ENCODE results near the gene TMCO6.
"Not testable (repeated sequence)": the region's sequence is repeated elsewhere in the genome, so short reads cannot be mapped to it uniquely, and the experiment has no call there.

TMCO6 gene

DNA sequence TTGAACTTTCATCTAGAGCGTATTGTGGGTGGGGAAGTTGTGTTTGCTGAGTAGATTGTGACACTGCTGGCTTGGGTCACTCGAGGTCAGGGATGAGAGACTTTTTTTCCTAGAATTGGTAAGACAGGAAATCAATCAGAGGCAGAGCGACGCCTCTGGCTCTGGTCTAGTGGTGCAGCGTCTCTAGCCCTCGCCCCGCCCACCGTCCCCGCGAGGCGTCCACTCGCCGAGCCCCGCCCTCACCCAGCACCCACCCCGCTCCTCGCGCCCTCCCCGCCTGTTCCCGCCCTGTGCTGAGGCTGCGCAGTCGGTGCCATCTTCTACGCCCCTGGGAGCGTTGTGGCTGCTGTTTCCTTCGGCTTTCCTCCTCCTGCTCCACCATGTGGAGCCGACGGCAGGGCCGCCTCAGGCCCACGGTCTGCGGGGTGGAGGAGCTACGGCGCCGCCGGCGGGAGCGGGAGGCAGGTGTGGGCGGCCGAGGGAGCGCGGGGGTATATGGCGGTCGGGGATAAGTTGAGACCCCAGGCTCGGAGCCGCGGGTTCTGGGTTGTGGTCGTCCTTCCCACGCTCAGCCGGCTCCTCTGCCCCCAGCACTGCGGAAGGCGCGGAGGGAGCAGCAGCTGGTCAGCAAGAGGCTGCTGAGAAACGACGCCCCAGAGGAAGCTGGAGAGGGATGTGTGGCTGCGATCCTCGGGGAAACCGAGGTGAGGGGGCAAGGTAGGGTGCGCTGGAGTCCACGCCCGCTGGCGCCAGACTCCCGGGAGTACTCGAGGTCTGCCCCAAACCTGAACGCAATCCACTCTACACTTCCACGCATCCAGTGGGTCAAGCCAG is at the start of gene TMCO6:
Gene TMCO6 (plus strand): TSS at position 304 of the 834 bp plus-strand sequence. CDS start 77 bp downstream, at position 381.
- DNase-seq (ENCODE audit: low read depth, low spot score), result peak; percentile 68
- H3K27ac ChIP-seq, result peak within 1 kb of the TSS; percentile 62

GRCh38 chr5:140590861-140591260 is 48.4 kb upstream of the TMCO6 start:
- peak overlapping the region; percentile 5 for H3K27ac ChIP-seq
- DNase-seq (ENCODE audit: low read depth, low spot score), result no peak

- peak overlapping the region; percentile 35 for H3K27ac ChIP-seq
- no peak for DNase-seq (ENCODE audit: low read depth, low spot score)
Observed at GRCh38 chr5:140591747-140592372, 47.4 kb upstream of the TMCO6 start.

DNA sequence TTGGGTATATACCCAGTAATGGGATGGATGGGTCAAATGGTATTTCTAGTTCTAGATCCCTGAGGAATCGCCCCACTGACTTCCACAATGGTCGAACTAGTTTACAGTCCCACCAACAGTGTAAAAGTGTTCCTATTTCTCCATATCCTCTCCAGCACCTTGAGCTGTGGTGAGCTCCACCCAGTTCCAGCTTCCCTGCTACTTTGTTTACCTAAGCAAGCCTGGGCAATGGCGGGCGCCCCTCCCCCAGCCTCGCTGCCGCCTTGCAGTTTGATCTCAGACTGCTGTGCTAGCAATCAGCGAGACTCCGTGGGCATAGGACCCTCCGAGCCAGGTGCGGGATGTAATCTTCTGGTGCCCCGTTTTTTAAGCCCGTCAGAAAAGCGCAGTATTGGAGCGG is 46.2 kb upstream of the TMCO6 start:
- H3K27ac ChIP-seq, result peak overlapping the region; percentile 36
- DNase-seq (ENCODE audit: low read depth, low spot score), result not testable (repeated sequence)

GRCh38 chr5:140594169-140594568 is 45.1 kb upstream of the TMCO6 start:
- no peak for DNase-seq (ENCODE audit: low read depth, low spot score)

GRCh38 chr5:140595538-140596300 is 43.5 kb upstream of the TMCO6 start:
- no peak for DNase-seq (ENCODE audit: low read depth, low spot score)
- H3K27ac ChIP-seq, result peak overlapping the region; percentile 13

More at GRCh38 chr5:140594169-140594568, 45.1 kb upstream of the TMCO6 start:
- no peak overlapping the region for H3K27ac ChIP-seq

DNA sequence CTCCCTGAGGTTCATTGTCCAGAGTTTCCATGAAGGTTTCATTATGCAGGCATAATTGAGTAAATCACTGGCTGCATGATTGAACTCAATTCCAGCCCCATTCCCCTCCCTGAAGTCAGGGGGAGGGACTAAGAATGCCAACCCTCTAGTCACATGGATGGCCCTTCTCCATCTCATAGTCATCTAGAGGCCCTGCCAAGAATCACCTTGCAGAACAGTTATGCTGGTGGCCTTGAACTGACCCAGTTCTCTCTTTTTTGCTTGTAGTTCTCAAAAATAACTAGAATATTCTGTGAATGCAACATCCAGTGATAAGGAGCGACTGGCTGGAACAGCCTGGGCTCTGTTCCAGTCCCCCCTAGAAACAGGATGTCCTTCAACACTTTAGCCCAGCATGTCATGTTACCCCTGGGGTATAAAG is 42.9 kb upstream of the TMCO6 start:
- H3K27ac ChIP-seq, result no peak overlapping the region
- no peak for DNase-seq (ENCODE audit: low read depth, low spot score)

- no peak overlapping the region for H3K27ac ChIP-seq
- DNase-seq (ENCODE audit: low read depth, low spot score), result no peak
Observed at GRCh38 chr5:140598836-140599235, 40.4 kb upstream of the TMCO6 start.

DNA sequence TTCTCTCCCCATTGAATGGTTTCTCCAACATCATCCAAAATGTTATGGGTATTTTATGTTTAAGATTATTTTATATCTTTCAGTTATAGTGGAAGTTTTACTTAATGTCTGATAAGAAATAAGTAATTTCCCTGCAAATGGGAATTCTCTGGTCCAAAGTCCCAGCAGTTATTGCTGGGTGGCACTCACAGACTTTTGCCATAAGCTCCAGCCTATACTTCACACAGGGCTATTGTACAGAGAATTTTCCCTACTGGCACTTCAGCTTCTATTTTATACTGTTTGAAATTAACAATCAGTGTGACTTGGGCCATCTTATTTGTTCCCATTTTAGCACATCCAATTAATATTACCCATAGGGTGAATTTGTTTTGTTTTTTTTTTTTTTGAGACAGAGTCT is 39.2 kb upstream of the TMCO6 start:
- H3K27ac ChIP-seq, result no peak overlapping the region
- DNase-seq (ENCODE audit: low read depth, low spot score), result no peak

- DNase-seq (ENCODE audit: low read depth, low spot score), result no peak
Observed at GRCh38 chr5:140602147-140602546, 37.1 kb upstream of the TMCO6 start.

GRCh38 chr5:140603446-140603698 is 35.9 kb upstream of the TMCO6 start:
- H3K27ac ChIP-seq, result peak overlapping the region; percentile 65
- not testable (repeated sequence) for DNase-seq (ENCODE audit: low read depth, low spot score)

More at GRCh38 chr5:140602147-140602546, 37.1 kb upstream of the TMCO6 start:
- H3K27ac ChIP-seq, result peak overlapping the region; percentile 65

DNA sequence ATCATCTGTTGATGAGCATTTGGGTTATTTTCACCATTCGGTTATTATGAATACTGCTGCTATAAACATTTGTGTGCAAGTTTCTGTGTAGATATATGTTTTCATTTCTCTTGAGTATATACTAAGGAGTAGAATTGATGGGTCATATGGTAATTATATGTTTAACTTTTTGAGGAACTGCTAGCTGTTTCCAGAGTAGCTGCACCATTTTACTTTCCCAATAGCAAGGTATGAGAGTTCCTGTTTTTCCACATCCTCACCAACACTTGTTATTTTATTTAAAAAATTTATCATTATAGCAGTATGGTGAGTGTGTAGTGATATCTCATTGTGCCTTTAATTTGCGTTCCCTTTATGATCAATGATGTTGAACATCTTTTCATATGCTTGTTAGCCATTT is 35.5 kb upstream of the TMCO6 start:
- peak overlapping the region; percentile 65 for H3K27ac ChIP-seq
- no peak for DNase-seq (ENCODE audit: low read depth, low spot score)

GRCh38 chr5:140605879-140606278 is 33.4 kb upstream of the TMCO6 start:
- no peak for DNase-seq (ENCODE audit: low read depth, low spot score)
- H3K27ac ChIP-seq, result no peak overlapping the region

- DNase-seq (ENCODE audit: low read depth, low spot score), result no peak
- H3K27ac ChIP-seq, result peak overlapping the region; percentile 68
Observed at GRCh38 chr5:140607031-140607430, 32.2 kb upstream of the TMCO6 start.

DNA sequence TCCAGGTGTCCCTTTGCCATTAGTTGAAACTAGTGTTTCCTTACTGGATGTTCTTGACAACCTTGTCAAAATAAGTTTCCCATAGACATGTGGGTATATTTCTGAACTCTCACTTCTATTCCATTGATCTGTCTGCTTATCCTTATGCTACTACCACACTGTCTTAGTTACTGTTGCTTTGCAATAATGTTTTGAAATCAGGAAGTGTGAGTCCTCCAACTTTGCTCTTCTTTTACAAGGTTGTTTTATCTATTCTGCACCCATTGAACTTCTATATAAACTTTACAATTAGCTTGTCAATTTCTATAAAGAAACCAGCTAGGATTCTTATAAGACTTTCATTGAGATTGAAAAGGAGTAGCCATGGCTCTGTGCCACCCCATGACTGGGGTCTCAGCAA is 30.5 kb upstream of the TMCO6 start:
- DNase-seq (ENCODE audit: low read depth, low spot score), result no peak
- H3K27ac ChIP-seq, result peak overlapping the region; percentile 57

DNA sequence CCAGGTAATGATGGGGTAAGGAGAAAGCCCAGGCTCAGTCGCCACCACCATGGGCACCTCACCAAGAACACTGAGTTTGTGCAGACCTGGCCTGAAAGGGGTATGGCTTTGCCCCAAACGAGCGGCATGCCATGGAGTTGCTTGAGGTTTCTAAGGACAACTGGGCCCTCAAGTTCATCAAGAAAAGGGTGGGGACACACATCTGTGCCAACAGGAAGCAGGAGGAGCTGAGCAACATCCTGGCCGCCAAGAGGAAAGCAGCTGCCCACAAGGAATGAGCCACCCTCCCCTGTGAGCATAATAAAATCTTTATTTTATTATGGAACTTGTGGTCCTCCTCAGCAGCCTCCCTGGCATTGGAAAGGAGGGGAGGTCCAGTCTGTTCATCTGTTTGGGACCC is 30.1 kb upstream of the TMCO6 start:
- DNase-seq (ENCODE audit: low read depth, low spot score), result peak; percentile 51
- peak overlapping the region; percentile 57 for H3K27ac ChIP-seq

GRCh38 chr5:140611020-140611521 is 28.2 kb upstream of the TMCO6 start:
- no peak for DNase-seq (ENCODE audit: low read depth, low spot score)
- H3K27ac ChIP-seq, result no peak overlapping the region

DNA sequence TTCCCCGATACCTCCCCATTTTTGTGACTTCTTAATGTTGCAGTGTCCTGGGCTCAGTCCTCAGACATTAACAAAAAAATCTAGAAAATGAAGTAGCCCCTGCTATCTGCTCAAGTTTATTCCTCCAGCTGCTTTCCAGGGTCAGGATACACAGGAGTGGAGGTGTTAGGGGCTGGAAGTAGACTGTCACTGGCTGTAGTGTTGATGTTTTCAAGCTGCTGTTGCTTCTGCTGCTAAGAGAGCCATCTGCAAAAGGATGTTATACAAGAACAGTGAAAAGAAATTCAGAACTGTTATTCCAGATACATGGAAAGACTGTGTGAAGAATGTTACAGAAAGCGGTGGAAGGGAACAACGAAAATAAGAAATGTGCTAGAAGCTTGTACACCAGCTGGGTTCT is 16.9 kb upstream of the TMCO6 start:
- no peak overlapping the region for H3K27ac ChIP-seq
- no peak for DNase-seq (ENCODE audit: low read depth, low spot score)

DNA sequence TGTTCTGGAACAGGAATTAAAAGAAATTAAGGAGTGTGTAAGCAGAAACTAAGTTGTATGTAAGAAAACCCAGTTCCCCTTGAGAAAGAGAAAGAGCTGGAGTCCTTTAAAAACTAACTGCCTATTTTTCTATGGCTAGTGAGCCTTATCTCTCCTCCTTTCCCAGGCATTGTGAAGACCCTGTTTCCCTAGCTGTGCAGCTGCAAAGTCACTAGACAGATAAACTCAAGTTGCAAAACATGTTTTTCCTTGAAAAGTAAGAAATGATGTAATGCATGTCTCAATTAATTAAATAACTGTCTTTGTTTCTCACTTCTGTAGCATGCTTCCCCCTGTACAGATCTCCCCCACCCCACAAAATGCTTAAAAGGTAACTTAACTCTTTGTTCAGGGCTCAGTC is 16.2 kb upstream of the TMCO6 start:
- not testable (repeated sequence) for H3K27ac ChIP-seq; DNase-seq (ENCODE audit: low read depth, low spot score)

- H3K27ac ChIP-seq; DNase-seq (ENCODE audit: low read depth, low spot score): not testable (repeated sequence)
Observed at GRCh38 chr5:140624886-140625285, 14.4 kb upstream of the TMCO6 start.

GRCh38 chr5:140627972-140628371 is 11.3 kb upstream of the TMCO6 start:
- no peak overlapping the region for H3K27ac ChIP-seq
- no peak for DNase-seq (ENCODE audit: low read depth, low spot score)
